HepG2 (cell line): ENCODE results near the gene CDK13.

Experiments used
- CBX5 ChIP-seq: sonication (generic); formaldehyde crosslinking; IDR thresholded peaks from 2 replicates; pipeline ENCODE4 v1.4.0; 2020; ENCODE audit warnings: missing genetic modification reagents, borderline replicate concordance
- CC2D1A ChIP-seq: sonication (generic); formaldehyde crosslinking; IDR thresholded peaks from 2 replicates; pipeline ENCODE4 v1.8.1; 2023; ENCODE audit warnings: mild to moderate bottlenecking, missing genetic modification reagents
- TARDBP ChIP-seq: sonication (generic); formaldehyde crosslinking; IDR thresholded peaks from 2 replicates; pipeline ENCODE4 v1.8.0; 2022; ENCODE audit warnings: mild to moderate bottlenecking, missing genetic modification reagents
- TP53 ChIP-seq: sonication (generic); formaldehyde crosslinking; conservative IDR thresholded peaks from 2 replicates; pipeline ENCODE4 v1.4.0; 2020; ENCODE audit warnings: missing genetic modification reagents
- ZNF431 ChIP-seq: sonication (generic); formaldehyde crosslinking; IDR thresholded peaks from 2 replicates; pipeline ENCODE4 v1.9.0; 2022; ENCODE audit warnings: missing genetic modification reagents, low read depth, mild to moderate bottlenecking, borderline replicate concordance
- ZNF543 ChIP-seq: sonication (generic); formaldehyde crosslinking; IDR thresholded peaks from 2 replicates; pipeline ENCODE4 v1.4.0; 2020; ENCODE audit warnings: mild to moderate bottlenecking, missing genetic modification reagents
- ZNF816 ChIP-seq: sonication (generic); formaldehyde crosslinking; IDR thresholded peaks from 2 replicates; pipeline ENCODE4 v1.8.0; 2022; ENCODE audit warnings: missing genetic modification reagents, mild to moderate bottlenecking, borderline replicate concordance
- TF ChIP-seq, protein P1 (sequence below): IDR thresholded peaks from 2 replicates; pipeline ENCODE4 v1.4.0; 2020; ENCODE audit warnings: mild to moderate bottlenecking, missing genetic modification reagents
- TF ChIP-seq, protein P2 (sequence below), 2 experiments: IDR thresholded peaks; 2 replicates each; pipeline ENCODE4 v1.6.1; 2011 to 2012; ENCODE audit warnings: low read length in 2 of 2, borderline replicate concordance in 1 of 2, low read depth in 1 of 2, mild to moderate bottlenecking in 1 of 2, moderate library complexity in 1 of 2
- TF ChIP-seq, protein P3 (sequence below): sonication (generic); formaldehyde crosslinking; IDR thresholded peaks from 2 replicates; pipeline ENCODE4 v1.4.0; 2020; ENCODE audit warnings: mild to moderate bottlenecking, missing genetic modification reagents, borderline replicate concordance
- TF ChIP-seq, protein P4 (sequence below): sonication (generic); formaldehyde crosslinking; IDR thresholded peaks from 2 replicates; pipeline ENCODE4 v1.4.0; 2020; ENCODE audit warnings: low read depth, mild to moderate bottlenecking, missing genetic modification reagents

DNA sequence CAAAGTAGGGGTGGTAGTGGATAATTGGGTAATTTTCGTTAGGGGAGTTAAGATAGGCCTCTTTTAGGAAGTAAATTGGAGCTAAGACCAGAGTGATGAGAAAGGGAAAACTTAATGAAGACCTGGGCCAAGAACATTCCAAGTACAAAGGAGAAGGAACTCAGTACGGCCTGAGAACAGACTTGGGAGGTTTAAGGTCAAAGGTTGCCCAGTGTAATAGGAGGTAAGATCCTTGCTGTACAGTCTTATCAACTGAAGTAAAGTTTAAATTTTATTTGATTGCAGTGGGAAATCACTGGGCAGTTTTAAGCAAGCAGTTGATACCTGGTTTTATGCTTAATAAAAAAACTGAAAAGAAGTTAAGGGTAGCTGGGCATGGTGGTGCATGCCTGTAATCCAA, 108.0 kb downstream of the CDK13 start:
- TF ChIP-seq, protein P1, sequence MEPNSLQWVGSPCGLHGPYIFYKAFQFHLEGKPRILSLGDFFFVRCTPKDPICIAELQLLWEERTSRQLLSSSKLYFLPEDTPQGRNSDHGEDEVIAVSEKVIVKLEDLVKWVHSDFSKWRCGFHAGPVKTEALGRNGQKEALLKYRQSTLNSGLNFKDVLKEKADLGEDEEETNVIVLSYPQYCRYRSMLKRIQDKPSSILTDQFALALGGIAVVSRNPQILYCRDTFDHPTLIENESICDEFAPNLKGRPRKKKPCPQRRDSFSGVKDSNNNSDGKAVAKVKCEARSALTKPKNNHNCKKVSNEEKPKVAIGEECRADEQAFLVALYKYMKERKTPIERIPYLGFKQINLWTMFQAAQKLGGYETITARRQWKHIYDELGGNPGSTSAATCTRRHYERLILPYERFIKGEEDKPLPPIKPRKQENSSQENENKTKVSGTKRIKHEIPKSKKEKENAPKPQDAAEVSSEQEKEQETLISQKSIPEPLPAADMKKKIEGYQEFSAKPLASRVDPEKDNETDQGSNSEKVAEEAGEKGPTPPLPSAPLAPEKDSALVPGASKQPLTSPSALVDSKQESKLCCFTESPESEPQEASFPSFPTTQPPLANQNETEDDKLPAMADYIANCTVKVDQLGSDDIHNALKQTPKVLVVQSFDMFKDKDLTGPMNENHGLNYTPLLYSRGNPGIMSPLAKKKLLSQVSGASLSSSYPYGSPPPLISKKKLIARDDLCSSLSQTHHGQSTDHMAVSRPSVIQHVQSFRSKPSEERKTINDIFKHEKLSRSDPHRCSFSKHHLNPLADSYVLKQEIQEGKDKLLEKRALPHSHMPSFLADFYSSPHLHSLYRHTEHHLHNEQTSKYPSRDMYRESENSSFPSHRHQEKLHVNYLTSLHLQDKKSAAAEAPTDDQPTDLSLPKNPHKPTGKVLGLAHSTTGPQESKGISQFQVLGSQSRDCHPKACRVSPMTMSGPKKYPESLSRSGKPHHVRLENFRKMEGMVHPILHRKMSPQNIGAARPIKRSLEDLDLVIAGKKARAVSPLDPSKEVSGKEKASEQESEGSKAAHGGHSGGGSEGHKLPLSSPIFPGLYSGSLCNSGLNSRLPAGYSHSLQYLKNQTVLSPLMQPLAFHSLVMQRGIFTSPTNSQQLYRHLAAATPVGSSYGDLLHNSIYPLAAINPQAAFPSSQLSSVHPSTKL (CRISPR knock-in tag) = no peak
- TF ChIP-seq, protein P2, sequence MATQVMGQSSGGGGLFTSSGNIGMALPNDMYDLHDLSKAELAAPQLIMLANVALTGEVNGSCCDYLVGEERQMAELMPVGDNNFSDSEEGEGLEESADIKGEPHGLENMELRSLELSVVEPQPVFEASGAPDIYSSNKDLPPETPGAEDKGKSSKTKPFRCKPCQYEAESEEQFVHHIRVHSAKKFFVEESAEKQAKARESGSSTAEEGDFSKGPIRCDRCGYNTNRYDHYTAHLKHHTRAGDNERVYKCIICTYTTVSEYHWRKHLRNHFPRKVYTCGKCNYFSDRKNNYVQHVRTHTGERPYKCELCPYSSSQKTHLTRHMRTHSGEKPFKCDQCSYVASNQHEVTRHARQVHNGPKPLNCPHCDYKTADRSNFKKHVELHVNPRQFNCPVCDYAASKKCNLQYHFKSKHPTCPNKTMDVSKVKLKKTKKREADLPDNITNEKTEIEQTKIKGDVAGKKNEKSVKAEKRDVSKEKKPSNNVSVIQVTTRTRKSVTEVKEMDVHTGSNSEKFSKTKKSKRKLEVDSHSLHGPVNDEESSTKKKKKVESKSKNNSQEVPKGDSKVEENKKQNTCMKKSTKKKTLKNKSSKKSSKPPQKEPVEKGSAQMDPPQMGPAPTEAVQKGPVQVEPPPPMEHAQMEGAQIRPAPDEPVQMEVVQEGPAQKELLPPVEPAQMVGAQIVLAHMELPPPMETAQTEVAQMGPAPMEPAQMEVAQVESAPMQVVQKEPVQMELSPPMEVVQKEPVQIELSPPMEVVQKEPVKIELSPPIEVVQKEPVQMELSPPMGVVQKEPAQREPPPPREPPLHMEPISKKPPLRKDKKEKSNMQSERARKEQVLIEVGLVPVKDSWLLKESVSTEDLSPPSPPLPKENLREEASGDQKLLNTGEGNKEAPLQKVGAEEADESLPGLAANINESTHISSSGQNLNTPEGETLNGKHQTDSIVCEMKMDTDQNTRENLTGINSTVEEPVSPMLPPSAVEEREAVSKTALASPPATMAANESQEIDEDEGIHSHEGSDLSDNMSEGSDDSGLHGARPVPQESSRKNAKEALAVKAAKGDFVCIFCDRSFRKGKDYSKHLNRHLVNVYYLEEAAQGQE (IDR thresholded peaks at IDR 0.05; ENCODE audit: borderline replicate concordance in 1 of 2, low read depth in 1 of 2, low read length in 2 of 2) = no peak
- TF ChIP-seq TP53 (CRISPR knock-in tag) (no peak), TARDBP (no peak), ZNF431 (no peak), ZNF816 (no peak), ZNF543 (CRISPR knock-in tag) (no peak), CC2D1A (CRISPR knock-in tag) (no peak), CBX5 (CRISPR knock-in tag) (no peak)
- TF ChIP-seq, protein P3, sequence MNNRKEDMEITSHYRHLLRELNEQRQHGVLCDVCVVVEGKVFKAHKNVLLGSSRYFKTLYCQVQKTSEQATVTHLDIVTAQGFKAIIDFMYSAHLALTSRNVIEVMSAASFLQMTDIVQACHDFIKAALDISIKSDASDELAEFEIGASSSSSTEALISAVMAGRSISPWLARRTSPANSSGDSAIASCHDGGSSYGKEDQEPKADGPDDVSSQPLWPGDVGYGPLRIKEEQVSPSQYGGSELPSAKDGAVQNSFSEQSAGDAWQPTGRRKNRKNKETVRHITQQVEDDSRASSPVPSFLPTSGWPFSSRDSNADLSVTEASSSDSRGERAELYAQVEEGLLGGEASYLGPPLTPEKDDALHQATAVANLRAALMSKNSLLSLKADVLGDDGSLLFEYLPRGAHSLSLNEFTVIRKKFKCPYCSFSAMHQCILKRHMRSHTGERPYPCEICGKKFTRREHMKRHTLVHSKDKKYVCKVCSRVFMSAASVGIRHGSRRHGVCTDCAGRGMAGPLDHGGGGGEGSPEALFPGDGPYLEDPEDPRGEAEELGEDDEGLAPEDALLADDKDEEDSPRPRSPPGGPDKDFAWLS (CRISPR knock-in tag) = no peak
- TF ChIP-seq, protein P4, sequence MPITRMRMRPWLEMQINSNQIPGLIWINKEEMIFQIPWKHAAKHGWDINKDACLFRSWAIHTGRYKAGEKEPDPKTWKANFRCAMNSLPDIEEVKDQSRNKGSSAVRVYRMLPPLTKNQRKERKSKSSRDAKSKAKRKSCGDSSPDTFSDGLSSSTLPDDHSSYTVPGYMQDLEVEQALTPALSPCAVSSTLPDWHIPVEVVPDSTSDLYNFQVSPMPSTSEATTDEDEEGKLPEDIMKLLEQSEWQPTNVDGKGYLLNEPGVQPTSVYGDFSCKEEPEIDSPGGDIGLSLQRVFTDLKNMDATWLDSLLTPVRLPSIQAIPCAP (CRISPR knock-in tag) = no peak
